ENCODE data around the gene OSBP2. TPM values are rescaled to one million over a fixed set of nuclear protein-coding genes. Genes with fewer than 3 reads are reported as not detected.

Gene OSBP2
- polyA plus RNA-seq, 2 of the 4 experiments (the other 2 are of a cell fraction), result 2.7 to 6.0 TPM

- TF ChIP-seq HOXA7 (CRISPR knock-in tag; IDR thresholded peaks at IDR 0.05), result no peak
- TF ChIP-seq MAZ (IDR thresholded peaks at IDR 0.05; ENCODE audit: borderline replicate concordance, low read depth, low read length), result no peak
- TF ChIP-seq CBX8 (IDR thresholded peaks at IDR 0.05), result no peak
- no peak for TF ChIP-seq CEBPB (IDR thresholded peaks at IDR 0.05)
- no peak for TF ChIP-seq POLR2A (IDR thresholded peaks at IDR 0.05; ENCODE audit: low read length)
These were observed 163.1 kb downstream of the OSBP2 start (continued) for GRCh38 chr22:30857791-30858190.

GRCh38 chr22:30858976-30859713 is 164.5 kb downstream of the OSBP2 start:
- H3K4me1 ChIP-seq, result no peaks in the 10 kb centered on the region
- 0 out of 6 replicates have a peak overlapping the region, but pooled peaks of 1 of the 2 experiments have one; percentile 26 for H3K27ac ChIP-seq
- POLR2A ChIA-PET, result no interaction called here
- no peak overlapping the region for H3K4me2 ChIP-seq
- no peaks in the 10 kb centered on the region for H3K9me3 ChIP-seq
- 91% methylated on average over 15 of the region's 18 CpGs for WGBS (ENCODE audit: missing lambda C conversion rate)
- ATAC-seq, result no peak
- DNase-seq (ENCODE audit: low read depth in 1 of 2, low spot score in 1 of 2), result no peak
- no peak for TF ChIP-seq ESRRA (IDR thresholded peaks at IDR 0.05; ENCODE audit: borderline replicate concordance, low read length)
- no peak for TF ChIP-seq TP53 (CRISPR knock-in tag; IDR thresholded peaks at IDR 0.05)
- no peak for TF ChIP-seq ATOH8 (CRISPR knock-in tag; IDR thresholded peaks at IDR 0.05; ENCODE audit: low read depth)
- no peak for TF ChIP-seq NFE2L2 (conservative IDR thresholded peaks at IDR 0.05; ENCODE audit: low read length)
- no peak for TF ChIP-seq POLR2A (IDR thresholded peaks at IDR 0.05; ENCODE audit: low read length)
- no peak for TF ChIP-seq MAX (IDR thresholded peaks at IDR 0.05)
- no peak for TF ChIP-seq ZNF302 (CRISPR knock-in tag; IDR thresholded peaks at IDR 0.05)
- TF ChIP-seq KDM5A (IDR thresholded peaks at IDR 0.05), result no peak
- no peak for TF ChIP-seq MAFK (IDR thresholded peaks at IDR 0.05; ENCODE audit: partially characterized antibody)
- TF ChIP-seq BHLHE40 (IDR thresholded peaks at IDR 0.05; ENCODE audit: low read depth, low read length), result no peak
- TF ChIP-seq NR3C1 (IDR thresholded peaks at IDR 0.05), result no peak
- TF ChIP-seq RNF2 (IDR thresholded peaks at IDR 0.05; ENCODE audit: borderline replicate concordance, low read depth), result no peak
- TF ChIP-seq MYC (IDR thresholded peaks at IDR 0.05; ENCODE audit: borderline replicate concordance, low read length), result no peak
- TF ChIP-seq RAD21 (conservative IDR thresholded peaks at IDR 0.05 in 1 of 2, IDR thresholded peaks at IDR 0.05 in 1 of 2), result no peak
- no peak for TF ChIP-seq JUN (IDR thresholded peaks at IDR 0.05)
- no peak for TF ChIP-seq E2F6 (IDR thresholded peaks at IDR 0.05; ENCODE audit: borderline replicate concordance, low read depth)
- TF ChIP-seq HDAC2 (IDR thresholded peaks at IDR 0.05), result no peak
- TF ChIP-seq CBX2 (IDR thresholded peaks at IDR 0.05; ENCODE audit: borderline replicate concordance, low read depth), result no peak
- CTCF ChIA-PET, result no interaction called here
- no peak for FAIRE-seq
- H3K4me3 ChIP-seq, result no peak overlapping the region

GRCh38 chr22:30859714-30860095 is 165.0 kb downstream of the OSBP2 start:
- DNase-seq (ENCODE audit: low read depth in 1 of 2, low spot score in 1 of 2) (no peak), ATAC-seq (no peak), FAIRE-seq (no peak)
- H3K4me2 ChIP-seq, result no peak overlapping the region
- no peaks in the 10 kb centered on the region for H3K4me1 ChIP-seq
- ChIA-PET POLR2A (no interaction called here), CTCF (no interaction called here)
- WGBS (ENCODE audit: missing lambda C conversion rate), result 89% methylated on average over 7 of the region's 7 CpGs
- H3K4me3 ChIP-seq, result no peak overlapping the region
- H3K9me3 ChIP-seq, result no peaks in the 10 kb centered on the region
- H3K27ac ChIP-seq, result 0 out of 6 replicates have a peak overlapping the region, but pooled peaks of 1 of the 2 experiments have one; percentile 26
- TF ChIP-seq MAX (IDR thresholded peaks at IDR 0.05) (no peak), RNF2 (IDR thresholded peaks at IDR 0.05; ENCODE audit: borderline replicate concordance, low read depth) (no peak), ELK1 (IDR thresholded peaks at IDR 0.05; ENCODE audit: low read depth, low read length) (no peak), USF2 (IDR thresholded peaks at IDR 0.05) (no peak), CEBPB (IDR thresholded peaks at IDR 0.05) (no peak), REST (IDR thresholded peaks at IDR 0.05) (no peak), ZSCAN20 (CRISPR knock-in tag; IDR thresholded peaks at IDR 0.05) (no peak), TFCP2L1 (CRISPR knock-in tag; IDR thresholded peaks at IDR 0.05) (no peak), MAFK (IDR thresholded peaks at IDR 0.05; ENCODE audit: partially characterized antibody) (no peak), RARB (CRISPR knock-in tag; IDR thresholded peaks at IDR 0.05) (no peak), EHMT2 (IDR thresholded peaks at IDR 0.05; ENCODE audit: low read depth) (no peak), JUN (IDR thresholded peaks at IDR 0.05) (no peak)

All from A549 (cell line).